Fibroblast of villous mesenchyme (primary cell): ENCODE results near the gene WWTR1. TPM values are rescaled to one million over a fixed set of nuclear protein-coding genes. Genes with fewer than 3 reads are reported as not detected.

ENCODE experiments used
- DNase-seq: peaks from one replicate; pipeline ENCODE4 v3.0.0-alpha.2; 2010; ENCODE audit warnings: low read depth
- H3K4me3 ChIP-seq: 2 replicates; pipeline ENCODE4 v1.5.1; 2011; ENCODE audit warnings: low read depth, mild to moderate bottlenecking, low read length
- CTCF ChIP-seq: IDR thresholded peaks from 2 replicates; pipeline ENCODE4 v1.5.1; 2012; ENCODE audit warnings: low read depth, mild to moderate bottlenecking, low read length; ENCODE audit not compliant: insufficient read depth
- total RNA-seq: library from RNA; depleted of rRNA; stranded (reverse); fragments of >200 nt; gene quantifications from 2 replicates; pipeline ENCODE4 v1.2.3, GENCODE V29; 2012

WWTR1 gene
- total RNA-seq, 1 donor: 37.6 TPM

- no peak for TF ChIP-seq CTCF
- peak; percentile 59 for DNase-seq
- no peak overlapping the region for H3K4me3 ChIP-seq
These were observed 47.3 kb downstream of the WWTR1 start for GRCh38 chr3:149610351-149611105.

DNA sequence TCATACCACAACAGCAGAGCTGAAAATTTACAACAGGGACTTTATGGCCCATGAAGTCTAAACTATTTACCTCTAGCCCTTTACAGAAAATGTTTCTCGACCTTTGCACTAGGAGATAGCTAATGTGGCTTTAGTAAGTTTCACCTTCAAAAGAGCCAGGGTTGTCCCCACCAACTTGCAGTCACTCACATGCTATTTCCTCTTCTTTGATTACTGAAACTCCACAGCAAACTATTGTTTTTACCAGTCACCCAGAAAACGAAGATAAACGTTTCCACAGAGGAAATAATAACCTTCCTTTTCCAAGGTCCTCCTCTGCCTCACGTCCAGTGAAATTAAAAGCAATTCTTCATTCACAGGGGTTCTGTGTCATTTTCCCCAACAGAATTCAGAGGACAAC is 48.2 kb downstream of the WWTR1 start:
- H3K4me3 ChIP-seq: no peak overlapping the region
- no peak for DNase-seq
- no peak for TF ChIP-seq CTCF

DNA sequence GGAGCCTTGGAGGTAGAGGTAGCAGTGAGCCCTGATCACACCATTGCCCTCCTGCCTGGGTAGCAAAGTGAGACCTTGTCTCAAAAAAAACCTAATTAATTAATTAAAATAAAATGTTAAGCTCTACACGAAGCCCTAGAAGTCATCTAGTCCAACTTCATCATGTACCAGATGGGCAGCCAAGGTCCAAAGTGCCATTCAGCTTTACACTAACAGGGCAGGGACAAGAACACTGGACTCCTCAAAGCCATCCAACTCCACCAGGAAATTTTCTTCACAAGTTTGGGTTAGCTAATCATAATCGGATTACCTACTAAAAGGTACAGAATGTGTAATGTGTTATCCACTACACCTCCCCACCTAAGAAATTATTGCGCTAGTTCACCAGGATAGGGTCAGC is 48.8 kb downstream of the WWTR1 start:
- TF ChIP-seq CTCF: no peak
- no peak overlapping the region for H3K4me3 ChIP-seq
- DNase-seq: no peak

- H3K4me3 ChIP-seq: no peak overlapping the region
- DNase-seq: peak; percentile 60
- TF ChIP-seq CTCF: no peak
These were observed 51.9 kb downstream of the WWTR1 start for GRCh38 chr3:149605902-149606301.

DNA sequence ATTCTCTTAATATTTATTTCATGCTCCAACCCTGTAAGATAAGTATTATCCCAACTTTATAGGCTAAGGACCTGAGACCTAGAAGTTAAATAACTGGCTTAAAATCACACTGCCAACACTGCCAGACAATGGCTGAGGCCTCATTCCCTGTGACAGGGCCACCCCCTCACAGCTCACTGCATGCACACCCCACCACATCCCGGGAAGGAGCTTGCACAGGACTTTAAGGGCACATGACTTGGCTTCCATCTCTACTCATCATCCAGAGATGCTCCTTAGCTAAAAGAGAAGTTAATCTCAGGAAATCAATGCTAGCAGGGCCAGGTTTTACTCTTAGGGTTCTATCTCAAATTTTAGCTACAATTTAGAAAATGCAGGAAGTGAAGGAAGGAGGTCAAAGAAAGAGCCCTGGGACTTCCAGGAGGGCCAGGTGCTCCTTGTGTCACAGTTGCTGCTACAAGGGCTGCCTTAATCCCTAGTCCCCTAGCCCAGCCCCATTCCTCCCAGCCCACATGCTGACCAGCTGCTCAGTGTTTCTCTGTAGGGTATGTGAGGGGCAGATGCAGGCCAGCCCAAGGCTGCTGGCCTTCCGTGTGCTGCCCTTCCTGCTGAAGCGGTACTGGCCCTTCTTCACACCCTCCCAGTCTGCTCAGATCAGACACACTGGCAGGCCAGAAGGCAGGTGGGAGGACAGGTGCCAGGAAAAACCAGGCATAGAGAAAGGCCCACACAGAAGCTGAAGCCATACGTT is 53.5 kb downstream of the WWTR1 start:
- no peak overlapping the region for H3K4me3 ChIP-seq
- DNase-seq: no peak
- TF ChIP-seq CTCF: no peak

DNA sequence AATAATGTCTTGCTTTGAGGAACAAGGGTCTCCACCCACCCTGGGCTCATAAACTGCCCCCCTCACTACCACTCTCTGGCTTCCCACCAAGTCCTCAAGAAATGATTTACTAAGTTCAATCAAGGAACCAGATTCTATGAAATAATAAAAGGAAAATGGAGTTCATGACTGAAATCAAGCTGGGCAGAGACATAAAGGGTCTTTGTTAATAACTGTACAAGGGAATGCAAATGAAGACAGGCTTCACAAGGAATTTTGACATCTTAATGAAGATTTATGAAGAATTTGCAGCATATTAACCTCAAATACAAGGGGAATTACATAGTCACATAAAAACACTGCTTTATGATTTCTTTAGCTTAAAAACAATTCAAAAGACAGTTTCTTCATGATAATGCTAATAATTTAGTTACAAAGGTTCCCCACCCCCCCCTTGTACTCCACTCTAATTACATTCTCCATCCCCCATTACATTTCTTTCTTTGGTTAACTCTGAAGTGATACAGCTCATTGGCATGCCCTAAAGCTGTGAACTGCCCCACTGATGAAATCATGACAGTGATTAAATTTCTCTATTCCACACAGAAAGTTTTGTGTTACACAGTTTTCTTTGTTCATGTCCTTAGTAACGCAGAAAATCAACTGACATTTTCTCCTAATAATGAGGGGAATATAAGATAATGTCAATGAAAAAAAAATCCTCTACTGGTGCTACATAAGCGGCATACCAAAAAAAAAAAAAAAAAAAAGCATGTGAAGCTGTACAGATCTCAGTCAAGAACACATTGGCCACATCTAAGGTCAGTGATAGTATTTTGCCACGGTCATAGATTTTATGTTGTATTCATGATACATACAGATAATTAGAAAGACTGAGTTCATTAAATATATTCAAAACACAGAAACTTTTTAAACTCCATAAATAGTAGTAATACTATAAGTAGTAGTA is 54.4 kb downstream of the WWTR1 start:
- no peak for TF ChIP-seq CTCF
- H3K4me3 ChIP-seq: no peak overlapping the region
- DNase-seq: no peak
